ENCODE results near the gene DNAJC6.
"Not testable (repeated sequence)": the region's sequence is repeated elsewhere in the genome, so short reads cannot be mapped to it uniquely, and the experiment has no call there.

Gene DNAJC6

DNA sequence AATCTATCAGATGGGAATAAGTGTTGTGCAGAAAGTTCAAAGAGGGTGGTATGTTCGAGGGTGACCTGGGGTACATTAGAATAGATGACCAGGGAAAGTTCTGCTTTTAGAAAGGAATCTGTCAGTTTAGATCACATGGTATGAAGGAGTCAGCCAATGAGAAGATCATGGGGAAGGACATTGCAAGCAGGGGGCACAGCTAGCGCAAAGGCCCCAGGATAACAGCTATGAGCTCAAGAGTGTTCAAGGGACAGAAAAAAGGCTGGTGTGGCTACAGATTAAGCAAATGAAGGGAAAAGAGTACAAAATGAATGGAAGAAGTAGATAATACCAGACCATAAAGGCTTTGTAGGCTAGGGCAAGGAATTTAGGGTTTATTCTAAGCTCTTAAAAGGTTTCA lies 119.7 kb downstream of the DNAJC6 start:
- DNase-seq (ENCODE audit: low read depth) = no peak

- DNase-seq (ENCODE audit: low read depth) = peak; percentile 89
Measured at GRCh38 chr1:65429806-65430205, 120.5 kb downstream of the DNAJC6 start.

DNA sequence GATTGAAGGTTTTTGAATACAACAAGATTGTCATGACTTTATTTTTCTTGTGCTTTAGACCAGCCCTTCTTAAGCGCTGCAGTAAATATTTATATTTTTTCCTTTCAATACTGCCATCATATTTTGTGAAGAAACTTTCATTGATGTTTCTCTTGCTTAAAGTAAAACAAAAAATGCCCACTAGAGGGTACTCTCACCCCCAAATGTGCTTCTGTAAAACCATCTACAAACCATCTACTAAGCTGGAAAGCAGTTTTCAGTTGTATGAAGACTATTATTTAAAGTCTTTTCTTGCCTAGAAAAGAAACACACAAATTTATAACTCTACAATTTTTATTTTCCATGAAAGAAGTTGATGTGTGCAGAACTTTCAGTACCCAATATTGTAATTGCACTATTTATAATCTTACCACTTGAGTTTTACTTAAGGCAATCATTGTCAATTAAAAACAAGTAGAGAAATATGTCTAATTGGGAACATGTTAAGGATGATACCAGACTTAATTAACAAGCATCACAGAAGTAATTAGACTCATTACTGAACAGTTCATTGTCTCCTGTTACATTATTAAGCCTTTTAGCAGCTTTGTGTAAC lies 121.9 kb downstream of the DNAJC6 start:
- peak; percentile 61 for DNase-seq (ENCODE audit: low read depth)

DNA sequence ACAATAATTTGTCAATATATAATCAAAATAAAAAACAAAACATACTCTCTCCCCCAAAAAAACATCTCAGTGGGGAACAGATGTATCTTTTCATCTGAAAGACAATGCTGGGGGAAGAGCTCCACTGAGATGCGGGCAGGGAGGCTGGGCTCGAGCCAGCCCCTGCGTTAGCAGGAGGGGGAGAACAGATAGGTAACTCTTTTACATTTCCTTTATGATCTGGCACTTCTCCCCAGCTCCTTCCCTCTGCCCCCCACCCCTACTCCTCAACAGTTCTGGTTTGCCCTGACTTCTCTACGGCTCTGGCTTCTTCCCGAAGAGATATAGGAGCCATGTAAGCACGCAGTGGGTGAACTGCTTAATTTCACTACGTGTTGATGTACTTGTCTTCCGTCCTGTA lies 123.6 kb downstream of the DNAJC6 start:
- DNase-seq (ENCODE audit: low read depth) = no peak

GRCh38 chr1:65434255-65434654 lies 124.9 kb downstream of the DNAJC6 start:
- DNase-seq (ENCODE audit: low read depth) = no peak

GRCh38 chr1:65434760-65435159 lies 125.4 kb downstream of the DNAJC6 start:
- no peak for DNase-seq (ENCODE audit: low read depth)

- peak; percentile 62 for DNase-seq (ENCODE audit: low read depth)
Measured at GRCh38 chr1:65435987-65436386, 126.6 kb downstream of the DNAJC6 start.

GRCh38 chr1:65437616-65438015 lies 128.3 kb downstream of the DNAJC6 start:
- no peak for DNase-seq (ENCODE audit: low read depth)

DNA sequence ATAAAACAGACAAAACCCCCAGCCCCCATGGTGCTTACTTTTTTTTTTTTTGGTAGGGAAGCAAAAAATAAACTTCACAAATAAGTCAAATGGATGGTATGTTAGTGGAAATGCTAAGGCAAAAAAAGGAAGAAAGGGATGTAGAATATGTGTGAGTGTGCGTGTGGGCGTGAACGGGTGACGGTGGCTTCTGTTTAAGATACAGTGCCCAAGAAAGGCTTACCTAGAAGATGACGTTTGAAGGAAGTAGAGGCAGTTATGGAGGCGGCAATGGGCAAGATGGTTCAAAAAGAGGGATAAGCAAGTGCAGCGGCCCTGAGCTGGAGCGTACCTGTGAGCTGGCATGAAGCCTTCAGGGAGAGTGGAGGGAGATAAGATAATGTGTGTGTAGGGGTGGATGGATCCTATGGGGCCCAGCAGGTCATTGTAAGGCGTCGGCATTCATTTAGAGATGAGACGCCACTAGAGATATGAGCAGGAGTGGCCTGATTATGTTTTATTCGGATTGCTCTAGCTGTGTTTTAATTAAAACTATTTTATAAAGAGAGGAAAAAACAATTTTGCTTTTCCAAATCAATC lies 131.1 kb downstream of the DNAJC6 start:
- DNase-seq (ENCODE audit: low read depth) = no peak

- DNase-seq (ENCODE audit: low read depth) = peak; percentile 69
Measured at GRCh38 chr1:65440915-65441314, 131.6 kb downstream of the DNAJC6 start.

DNA sequence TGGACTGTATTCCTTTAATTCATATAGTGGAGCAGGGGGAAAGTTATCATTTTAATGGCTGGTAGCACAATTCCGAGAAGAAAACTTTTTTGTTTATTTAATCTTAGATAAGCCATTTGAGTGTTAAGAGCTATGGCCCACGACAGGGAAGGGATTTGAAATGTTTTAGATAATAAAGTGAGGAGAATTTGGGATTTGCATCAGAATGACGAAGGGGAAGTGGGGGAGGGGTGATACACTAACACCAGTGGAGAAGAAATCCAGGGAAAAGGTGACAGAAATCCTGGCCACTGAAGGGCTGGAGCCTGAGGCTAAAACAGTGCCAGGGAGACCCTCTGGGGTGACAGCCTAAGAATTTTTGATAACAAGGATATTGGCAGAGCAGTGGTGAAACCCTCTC lies 132.1 kb downstream of the DNAJC6 start:
- no peak for DNase-seq (ENCODE audit: low read depth)

- no peak for DNase-seq (ENCODE audit: low read depth)
Measured at GRCh38 chr1:65442442-65442841, 133.1 kb downstream of the DNAJC6 start.

- no peak for DNase-seq (ENCODE audit: low read depth)
Measured at GRCh38 chr1:65443647-65444046, 134.3 kb downstream of the DNAJC6 start.

DNA sequence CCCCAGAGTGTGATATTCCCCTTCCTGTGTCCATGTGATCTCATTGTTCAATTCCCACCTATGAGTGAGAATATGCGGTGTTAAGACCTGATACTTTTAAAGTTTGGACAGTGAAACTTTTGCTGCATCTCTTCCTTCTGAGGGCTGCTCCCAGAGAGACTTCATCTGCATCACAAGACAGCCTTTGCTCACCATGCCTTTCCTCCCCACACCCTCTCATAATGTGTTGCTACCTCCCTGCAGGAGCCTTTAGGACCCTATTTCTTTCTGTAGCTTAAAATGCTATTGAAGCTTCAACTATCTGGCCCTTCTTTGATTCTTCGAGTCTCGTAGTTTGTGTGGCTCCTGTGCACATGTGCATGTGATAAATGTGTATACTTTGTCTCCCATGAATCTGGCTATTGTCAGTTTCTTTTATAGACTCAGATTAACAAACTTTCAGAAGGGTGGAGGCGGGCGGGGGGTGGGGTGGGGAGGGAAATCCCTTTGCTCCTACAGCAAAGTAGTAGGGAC lies 134.8 kb downstream of the DNAJC6 start:
- DNase-seq (ENCODE audit: low read depth) = no peak

- DNase-seq (ENCODE audit: low read depth) = no peak
Measured at GRCh38 chr1:65445837-65446236, 136.5 kb downstream of the DNAJC6 start.

DNA sequence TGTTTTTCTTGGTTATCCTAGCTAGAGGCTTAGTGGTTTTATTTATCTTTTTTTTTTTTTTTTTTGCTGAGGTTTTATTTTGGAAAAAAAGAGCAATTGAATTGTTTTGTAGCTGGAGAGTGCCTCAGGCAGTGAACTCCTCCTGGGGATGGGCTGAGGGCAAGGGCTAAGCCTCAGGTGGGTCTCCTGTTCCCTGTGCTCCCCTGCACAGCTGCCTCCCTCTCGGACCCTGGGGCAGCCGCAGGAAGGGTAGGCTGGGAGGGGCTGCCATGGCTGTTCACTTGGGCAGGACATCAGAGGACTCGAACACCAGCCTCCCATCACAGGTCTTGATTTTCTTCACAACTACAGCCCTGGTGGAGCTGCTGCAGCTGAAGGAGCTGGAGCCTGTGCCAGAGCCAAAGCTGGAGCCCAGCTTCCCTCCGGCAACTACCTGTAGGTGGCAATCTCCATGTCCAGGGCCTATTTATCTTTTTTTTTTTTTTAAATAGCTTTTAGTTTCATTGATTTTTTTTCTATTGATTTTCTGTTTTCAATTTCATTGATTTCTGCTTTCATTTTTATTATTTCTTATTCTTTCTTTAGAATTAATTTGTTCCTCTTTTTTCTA lies 140.0 kb downstream of the DNAJC6 start:
- no peak for DNase-seq (ENCODE audit: low read depth)

- DNase-seq (ENCODE audit: low read depth) = not testable (repeated sequence)
Measured at GRCh38 chr1:65455678-65456077, 146.3 kb downstream of the DNAJC6 start.

GRCh38 chr1:65456481-65456880 lies 147.1 kb downstream of the DNAJC6 start:
- DNase-seq (ENCODE audit: low read depth) = no peak

DNA sequence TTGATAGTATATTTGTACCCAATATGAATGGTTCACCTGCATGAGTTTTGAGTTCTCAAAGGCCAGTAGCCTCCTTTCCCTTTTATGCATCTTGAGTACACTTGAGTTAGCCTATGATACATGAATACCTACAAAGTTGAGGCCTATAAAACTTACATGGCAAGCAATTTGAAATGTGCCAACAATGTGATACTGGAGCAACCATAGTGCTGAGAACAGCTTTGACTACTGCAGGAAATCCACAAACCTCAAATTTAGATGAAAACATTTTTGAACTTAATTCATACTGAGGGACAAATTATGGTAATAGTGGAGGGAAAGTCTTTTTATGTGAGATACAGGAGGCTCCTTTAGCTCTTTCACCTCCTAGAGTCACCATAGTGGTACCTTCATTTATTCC lies 148.5 kb downstream of the DNAJC6 start:
- DNase-seq (ENCODE audit: low read depth) = no peak

- peak; percentile 66 for DNase-seq (ENCODE audit: low read depth)
Measured at GRCh38 chr1:65458730-65459396, 149.5 kb downstream of the DNAJC6 start.

DNA sequence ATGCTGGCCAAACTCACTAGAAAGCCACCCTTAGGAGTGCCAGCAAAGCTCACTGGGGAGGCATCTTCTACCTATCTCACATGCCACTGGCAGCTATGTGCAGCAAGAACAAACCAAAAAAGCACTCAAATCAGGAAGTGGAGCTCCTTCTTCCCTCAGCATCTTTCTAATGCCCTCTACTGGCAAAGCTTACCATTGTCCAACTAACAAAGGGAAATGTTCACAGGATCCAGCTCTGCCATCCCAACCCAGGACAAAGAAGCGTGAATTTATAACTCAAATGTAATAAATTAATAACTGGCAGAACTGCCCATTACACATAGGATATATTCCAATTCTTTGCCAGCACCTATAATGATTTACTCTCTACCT lies 150.0 kb downstream of the DNAJC6 start:
- peak; percentile 52 for DNase-seq (ENCODE audit: low read depth)

Data from fibroblast of gingiva (primary cell).